A673 (cell line): Measurements from ENCODE around the gene KCNIP3.

Experiments used
- EZH2 ChIP-seq: fragments of 200-600 bp; sonication (generic); IDR thresholded peaks from 2 replicates; pipeline ENCODE4 v1.6.1; 2017; ENCODE audit warnings: borderline replicate concordance, low read depth, mild to moderate bottlenecking, mixed read lengths, antibody characterized with exemption, low read length; ENCODE audit not compliant: poor library complexity, severe bottlenecking
- TF ChIP-seq, protein P1 (sequence below): fragments of 300-800, 200-600 bp; sonication (generic); conservative IDR thresholded peaks from 2 replicates; pipeline ENCODE4 v1.5.1; 2017; ENCODE audit warnings: low read depth, mild to moderate bottlenecking, antibody characterized with exemption, low read length, moderate library complexity, mixed read lengths

DNA sequence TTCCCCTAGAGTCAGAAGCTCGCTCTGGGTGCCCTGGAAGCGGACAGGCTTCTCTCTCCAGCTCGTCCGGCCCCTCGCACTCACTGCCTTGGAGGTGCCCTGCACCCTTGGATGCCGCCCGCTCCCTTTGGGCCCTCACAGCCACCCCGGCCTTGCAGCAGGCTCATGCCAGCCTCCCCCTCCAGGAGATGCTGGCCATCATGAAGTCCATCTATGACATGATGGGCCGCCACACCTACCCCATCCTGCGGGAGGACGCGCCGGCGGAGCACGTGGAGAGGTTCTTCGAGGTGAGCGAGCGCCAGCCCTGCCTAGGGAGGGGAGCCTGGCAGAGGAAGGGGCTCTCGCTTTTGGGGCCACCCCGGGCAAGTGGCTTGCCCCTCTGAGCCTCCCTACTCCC is 85.0 kb downstream of the KCNIP3 start:
- TF ChIP-seq, protein P1, sequence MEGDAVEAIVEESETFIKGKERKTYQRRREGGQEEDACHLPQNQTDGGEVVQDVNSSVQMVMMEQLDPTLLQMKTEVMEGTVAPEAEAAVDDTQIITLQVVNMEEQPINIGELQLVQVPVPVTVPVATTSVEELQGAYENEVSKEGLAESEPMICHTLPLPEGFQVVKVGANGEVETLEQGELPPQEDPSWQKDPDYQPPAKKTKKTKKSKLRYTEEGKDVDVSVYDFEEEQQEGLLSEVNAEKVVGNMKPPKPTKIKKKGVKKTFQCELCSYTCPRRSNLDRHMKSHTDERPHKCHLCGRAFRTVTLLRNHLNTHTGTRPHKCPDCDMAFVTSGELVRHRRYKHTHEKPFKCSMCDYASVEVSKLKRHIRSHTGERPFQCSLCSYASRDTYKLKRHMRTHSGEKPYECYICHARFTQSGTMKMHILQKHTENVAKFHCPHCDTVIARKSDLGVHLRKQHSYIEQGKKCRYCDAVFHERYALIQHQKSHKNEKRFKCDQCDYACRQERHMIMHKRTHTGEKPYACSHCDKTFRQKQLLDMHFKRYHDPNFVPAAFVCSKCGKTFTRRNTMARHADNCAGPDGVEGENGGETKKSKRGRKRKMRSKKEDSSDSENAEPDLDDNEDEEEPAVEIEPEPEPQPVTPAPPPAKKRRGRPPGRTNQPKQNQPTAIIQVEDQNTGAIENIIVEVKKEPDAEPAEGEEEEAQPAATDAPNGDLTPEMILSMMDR, result no peak
- TF ChIP-seq EZH2, result no peak
